K562 (cell line): ENCODE measurements around the gene CFD. TPM values are rescaled to one million over a fixed set of nuclear protein-coding genes. Genes with fewer than 3 reads are reported as not detected.

Source experiments
- ATAC-seq: fragments of 200-7000 bp; cut with Tn5 transposase; 3 replicates; pipeline ENCODE4 v1.9.1; 2020; ENCODE audit warnings: moderate library complexity
- BruUV-seq: library from RNA; stranded (reverse); fragments of 400-500 nt; replicated peaks from 2 replicates; lab custom pipeline; 2021; lab: Mats Ljungman, UMichigan
- CTCF ChIA-PET: fragments of 300-600 bp; formaldehyde crosslinking; extraction: SDS; loops from one replicate; lab custom pipeline; 2021; ENCODE audit warnings: low intra/inter-chr PET ratio; lab: Yijun Ruan, JAX
- POLR2A ChIA-PET: fragments of 300-600, 350-650 bp; sonication (Branson Sonifier 250); formaldehyde crosslinking; extraction: SDS; loops from one replicate; lab custom pipeline; 2021; ENCODE audit warnings: antibody characterized with exemption, inconsistent platforms; lab: Yijun Ruan, JAX
- DNase-seq, 4 experiments: peaks; one replicate each; pipeline versions ENCODE4 v3.0.0 to v3.0.0-alpha.2; 2011 to 2018; ENCODE audit warnings: low spot score in 3 of 4, mixed read lengths in 3 of 4; ENCODE audit errors: extremely low read depth in 1 of 4
- FAIRE-seq: peaks from 2 replicates; lab custom pipeline; 2011; peaks lifted over from hg19 to GRCh38; lab: Jason Lieb, UNC
- H2AFZ ChIP-seq: 2 replicates; pipeline ENCODE4 v1.6.0; 2011; ENCODE audit warnings: low read depth, low read length, control low read depth, inconsistent platforms
- H3K27ac ChIP-seq: fragments of 200-600 bp; 3 replicates; pipeline ENCODE4 v1.8.0; 2011; ENCODE audit warnings: low read depth, mild to moderate bottlenecking, control low read depth, inconsistent platforms, low read length, moderate library complexity, mixed read lengths; ENCODE audit errors: extremely low read depth
- H3K27me3 ChIP-seq, 2 experiments: fragments of 300-600 bp in 1 of 2; 2 replicates in 1 of 2; 3 replicates in 1 of 2; pipeline versions ENCODE4 v1.6.0 to v1.8.0; 2011; ENCODE audit warnings: inconsistent platforms in 2 of 2, low read length in 2 of 2, mild to moderate bottlenecking in 1 of 2, mixed read lengths in 1 of 2, moderate library complexity in 1 of 2; ENCODE audit not compliant: control insufficient read depth in 2 of 2, insufficient read depth in 2 of 2
- H3K36me3 ChIP-seq: fragments of 300-600 bp; 3 replicates; pipeline ENCODE4 v1.8.0; 2011; ENCODE audit warnings: mild to moderate bottlenecking, low read length, inconsistent platforms; ENCODE audit not compliant: control insufficient read depth, insufficient read depth
- H3K4me1 ChIP-seq, 2 experiments: fragments of 200-600 bp in 1 of 2; replicated peaks in 1 of 2; 2 replicates in 1 of 2; 3 replicates in 1 of 2; pipeline versions ENCODE4 v1.5.1 to v1.8.0; 2011; ENCODE audit warnings: inconsistent platforms in 2 of 2, low read length in 2 of 2, mild to moderate bottlenecking in 1 of 2, mixed read lengths in 1 of 2, moderate library complexity in 1 of 2; ENCODE audit not compliant: control insufficient read depth in 2 of 2, insufficient read depth in 2 of 2
- H3K4me2 ChIP-seq: 2 replicates; pipeline ENCODE4 v1.6.1; 2011; ENCODE audit warnings: low read length, control low read depth, inconsistent platforms, mixed read lengths; ENCODE audit not compliant: insufficient read depth
- H3K4me3 ChIP-seq: fragments of 200-600 bp; sonication (generic), shearing (Covaris generic); 2 replicates; pipeline ENCODE4 v1.5.1; 2016; ENCODE audit warnings: control low read depth, inconsistent platforms
- H3K79me2 ChIP-seq: fragments of 200-600 bp; 3 replicates; pipeline ENCODE4 v1.8.0; 2011; ENCODE audit warnings: low read length, inconsistent platforms; ENCODE audit not compliant: control insufficient read depth, insufficient read depth
- H3K9ac ChIP-seq, 2 experiments: 2 replicates each; pipeline versions ENCODE4 v1.6.0 to v1.6.1; 2011; ENCODE audit warnings: low read depth in 2 of 2, low read length in 2 of 2, control low read depth in 1 of 2, inconsistent platforms in 1 of 2, mild to moderate bottlenecking in 1 of 2, mixed read lengths in 1 of 2; ENCODE audit not compliant: insufficient read depth in 1 of 2
- H3K9me1 ChIP-seq: one replicate; pipeline ENCODE4 v1.6.0; 2011; ENCODE audit warnings: inconsistent platforms, mild to moderate bottlenecking, low read length, moderate library complexity; ENCODE audit not compliant: control insufficient read depth, insufficient read depth
- H3K9me3 ChIP-seq: replicated peaks from 2 replicates; pipeline ENCODE4 v1.5.1; 2011; ENCODE audit warnings: low read depth, low read length, inconsistent platforms; ENCODE audit not compliant: control insufficient read depth, insufficient read depth
- H4K20me1 ChIP-seq: replicated peaks from 2 replicates; pipeline ENCODE4 v1.6.1; 2011; ENCODE audit warnings: low read length, inconsistent platforms, mixed read lengths; ENCODE audit not compliant: control insufficient read depth, insufficient read depth
- FIP1L1 ChIP-seq: fragments of 200-400 bp; formaldehyde crosslinking; IDR thresholded peaks from 2 replicates; pipeline ENCODE4 v1.6.1; 2018; ENCODE audit warnings: mild to moderate bottlenecking, low read depth, low read length; ENCODE audit not compliant: poor library complexity, severe bottlenecking
- FOXJ2 ChIP-seq: fragments of 200-800 bp; sonication (Bioruptor generic); IDR thresholded peaks from 2 replicates; pipeline ENCODE4 v1.6.1; 2016; ENCODE audit warnings: missing genetic modification characterization, missing compliant biosample characterization
- HNRNPL ChIP-seq: fragments of 200-400 bp; formaldehyde crosslinking; IDR thresholded peaks from 2 replicates; pipeline ENCODE4 v1.6.1; 2017; ENCODE audit warnings: low read depth, mild to moderate bottlenecking, low read length
- MBD1 ChIP-seq: fragments of 250-450 bp; sonication (Bioruptor Pico); IDR thresholded peaks from 2 replicates; pipeline ENCODE4 v1.8.0; 2022; ENCODE audit warnings: inconsistent platforms
- PRPF4 ChIP-seq: fragments of 200-400 bp; formaldehyde crosslinking; IDR thresholded peaks from one replicate; pipeline ENCODE4 v1.6.1; 2017; ENCODE audit warnings: low read length, low read depth, mild to moderate bottlenecking; ENCODE audit not compliant: insufficient read depth, poor library complexity, severe bottlenecking
- RBM14 ChIP-seq: fragments of 200-400 bp; formaldehyde crosslinking; IDR thresholded peaks from 2 replicates; pipeline ENCODE4 v1.6.1; 2018; ENCODE audit warnings: low read depth, mild to moderate bottlenecking, low read length, moderate library complexity, borderline replicate concordance; ENCODE audit not compliant: insufficient read depth
- RBM22 ChIP-seq: fragments of 200-400 bp; formaldehyde crosslinking; IDR thresholded peaks from 2 replicates; pipeline ENCODE4 v1.6.1; 2018; ENCODE audit warnings: low read length, low read depth; ENCODE audit not compliant: poor library complexity, severe bottlenecking
- ZFP91 ChIP-seq: sonication (generic); formaldehyde crosslinking; IDR thresholded peaks from 2 replicates; pipeline ENCODE4 v1.8.0; 2022; ENCODE audit warnings: mild to moderate bottlenecking, missing genetic modification reagents
- whole genome bisulfite sequencing: fragments of 100-300 bp; shearing (Covaris generic); methylation state at CpG from one replicate; pipeline ENCODE4 v1.1.6; 2016; ENCODE audit warnings: low coverage, mixed read lengths; ENCODE audit not compliant: insufficient coverage; ENCODE audit errors: missing lambda C conversion rate; 5-methylcytosine and 5-hydroxymethylcytosine counted together
- in situ Hi-C: fragments of 300-500 bp; cut with MboI; formaldehyde crosslinking; loops from 4 replicates; pipeline ENCODE4 v1.15.0; 2018; ENCODE audit warnings: inconsistent platforms, mixed read lengths
- intact Hi-C: fragments of 100-400 bp; cut with micrococcal nuclease; formaldehyde crosslinking; loops from 2 replicates; pipeline ENCODE4 v1.14.2; 2022
- polyA plus RNA-seq, 8 experiments: library from polyadenylated mRNA; depleted of rRNA in 4 of 8; stranded (reverse) in 5 of 8; unstranded in 3 of 8; fragments of >200 nt; fragmentation: Nextera tagmentation in 2 of 8; fragmentation: Illumina TruSeq in 1 of 8; extraction: Ambion mirVana in 2 of 8; extraction: Trizol in 1 of 8; gene quantifications; 2 replicates each; pipeline versions ENCODE4 v1.2.1 to v1.2.3, GENCODE V29; 2011 to 2014; ENCODE audit warnings: inconsistent platforms in 1 of 8, missing spikeins in 1 of 8
- total RNA-seq, 7 experiments: library from RNA; depleted of rRNA in 6 of 7; stranded (reverse); fragments of >200 nt in 6 of 7; fragmentation: Illumina TruSeq in 2 of 7; extraction: Trizol in 2 of 7; gene quantifications; 2 replicates each; pipeline versions ENCODE4 v1.2.1 to v1.2.3, GENCODE V29; 2011 to 2021; ENCODE audit warnings: low replicate concordance in 1 of 7

CFD gene
- total and polyA plus RNA-seq, 9 of the 15 experiments (the other 6 are each of a cell fraction or from before 2014, with no cell fraction given): 0.52 to 59.4 (median 7.6) TPM

DNA sequence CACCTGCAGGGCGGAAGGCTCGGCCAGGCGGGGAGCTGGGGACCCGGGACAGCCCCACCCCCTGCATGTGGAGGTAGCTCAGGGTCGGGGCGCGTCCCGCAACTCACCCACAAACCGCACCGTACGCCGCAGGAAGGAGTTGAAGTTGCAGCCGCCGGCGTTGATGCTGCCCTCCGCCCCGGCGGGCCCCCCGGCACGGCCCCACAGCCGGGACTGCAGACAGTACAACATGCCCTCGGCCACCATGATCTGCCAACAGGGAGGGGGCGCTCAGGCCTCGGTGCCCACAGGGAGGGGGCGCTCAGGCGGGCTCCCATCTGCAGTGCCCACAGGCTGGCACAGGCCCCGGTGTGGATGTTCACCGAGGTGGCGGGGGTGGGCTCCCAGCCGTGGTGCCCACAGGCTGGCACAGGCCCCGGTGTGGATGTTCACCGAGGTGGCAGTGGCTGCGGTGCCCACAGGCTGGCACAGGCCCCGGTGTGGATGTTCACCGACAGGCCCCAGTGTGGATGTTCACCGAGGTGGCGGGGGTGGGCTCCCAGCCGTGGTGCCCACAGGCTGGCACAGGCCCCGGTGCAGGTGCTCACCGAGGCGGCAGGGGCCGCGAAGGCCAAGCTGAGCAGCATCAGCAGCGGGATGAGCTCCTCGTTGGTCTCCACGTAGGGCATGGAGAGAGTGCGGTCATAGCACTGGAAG, 44.2 kb upstream of the CFD start:
- Histone ChIP-seq H4K20me1 (no peaks in the 10 kb centered on the region), H3K4me1 (peaks cover 0 to 49% of the 10 kb centered on the region in 2 experiments; a peak in 2 of 5 replicates), H3K79me2 (peaks cover 3% of the 10 kb centered on the region; the same call in 1 of the 3 replicates), H3K4me3 (no peak overlapping the region), H3K27ac (no peak overlapping the region), H3K9ac (no peak overlapping the region), H2AFZ (no peak overlapping the region), H3K9me1 (no peaks in the 10 kb centered on the region), H3K36me3 (peaks cover 49% of the 10 kb centered on the region), H3K4me2 (no peak overlapping the region), H3K9me3 (peaks cover 3% of the 10 kb centered on the region), H3K27me3 (no peaks in the 10 kb centered on the region)
- no peak for ATAC-seq
- TF ChIP-seq HNRNPL: peak; percentile 99
- TF ChIP-seq FIP1L1: peak; percentile 71
- TF ChIP-seq ZFP91 (CRISPR knock-in tag): no peak
- peak; percentile 84 for TF ChIP-seq RBM22
- 0 out of 2 replicates have a peak, but pooled peaks have one; percentile 72 for TF ChIP-seq RBM14
- TF ChIP-seq MBD1 (CRISPR knock-in tag): no peak
- no peak for TF ChIP-seq FOXJ2 (tag)
- TF ChIP-seq PRPF4: peak; percentile 11
- no TSS peak for BruUV-seq
- ChIA-PET CTCF (no interaction called here), POLR2A (interaction anchor here (0.6 to 1.4 kb wide), 8 partner anchors 9 to 224 kb away, joined by 3 to 9 read pairs (median 4); partner anchors contain the start of gene PTBP1)
- peak in 1 of 4 experiments; percentile 19 for DNase-seq
- no peak for FAIRE-seq
- intact Hi-C loops: no loop called here
- WGBS: 93% methylated on average over 28 of the region's 47 CpGs
- in situ Hi-C loops: no loop called here
